T-helper 2 cell (primary cell): Measurements from ENCODE around the gene TSPAN11.

ENCODE experiments used
- DNase-seq, 5 experiments: peaks; one replicate each; pipeline versions ENCODE4 v3.0.0 to v3.0.0-alpha.2; 2012 to 2022

The TSPAN11 gene

GRCh38 chr12:30962047-30962446, 35.5 kb downstream of the TSPAN11 start:
- DNase-seq: no peak

- DNase-seq: no peak
Measured at GRCh38 chr12:30963709-30964564, 37.4 kb downstream of the TSPAN11 start.

- DNase-seq: no peak
Measured at GRCh38 chr12:30964896-30965612, 38.5 kb downstream of the TSPAN11 start.

- DNase-seq: no peak
Measured at GRCh38 chr12:30965613-30965985, 39.1 kb downstream of the TSPAN11 start.

- DNase-seq: no peak
Measured at GRCh38 chr12:30967026-30967425, 40.5 kb downstream of the TSPAN11 start.

- DNase-seq: no peak
Measured at GRCh38 chr12:30968211-30968610, 41.7 kb downstream of the TSPAN11 start.

GRCh38 chr12:30969006-30969405, 42.5 kb downstream of the TSPAN11 start:
- DNase-seq: no peak

GRCh38 chr12:30969606-30970395, 43.3 kb downstream of the TSPAN11 start:
- DNase-seq: no peak

- no peak for DNase-seq
Measured at GRCh38 chr12:30970559-30971197, 44.1 kb downstream of the TSPAN11 start.

GRCh38 chr12:30972035-30972434, 45.5 kb downstream of the TSPAN11 start:
- DNase-seq: no peak

GRCh38 chr12:30973175-30973574, 46.6 kb downstream of the TSPAN11 start:
- no peak for DNase-seq

GRCh38 chr12:30973830-30974229, 47.3 kb downstream of the TSPAN11 start:
- DNase-seq: no peak

- DNase-seq: no peak
Measured at GRCh38 chr12:30974746-30975500, 48.4 kb downstream of the TSPAN11 start.

- no peak for DNase-seq
Measured at GRCh38 chr12:30975581-30975980, 49.0 kb downstream of the TSPAN11 start.

- DNase-seq: no peak
Measured at GRCh38 chr12:30976206-30976605, 49.7 kb downstream of the TSPAN11 start.

- no peak for DNase-seq
Measured at GRCh38 chr12:30977124-30977523, 50.6 kb downstream of the TSPAN11 start.

GRCh38 chr12:30977537-30978349, 51.2 kb downstream of the TSPAN11 start:
- DNase-seq: no peak

- DNase-seq: no peak
Measured at GRCh38 chr12:30978639-30979038, 52.1 kb downstream of the TSPAN11 start.

GRCh38 chr12:30979371-30980259, 53.1 kb downstream of the TSPAN11 start:
- no peak for DNase-seq
